Measurements from ENCODE around the gene SLC25A22. TPM values are rescaled to one million over a fixed set of nuclear protein-coding genes. Genes with fewer than 3 reads are reported as not detected.

The SLC25A22 gene
- total RNA-seq, 1 donor: 16.8 TPM

GRCh38 chr11:838441-839279 lies 40.6 kb upstream of the SLC25A22 start:
- no peak overlapping the region for H3K4me3 ChIP-seq (ENCODE audit: low read depth, low read length)
- DNase-seq (ENCODE audit: low read depth): no peak
- peak; percentile 28 for TF ChIP-seq CTCF (IDR thresholded peaks at IDR 0.05; ENCODE audit: insufficient read depth, low read depth, low read length)

- TF ChIP-seq CTCF (IDR thresholded peaks at IDR 0.05; ENCODE audit: insufficient read depth, low read depth, low read length): no peak
- H3K4me3 ChIP-seq (ENCODE audit: low read depth, low read length): no peak overlapping the region
- no peak for DNase-seq (ENCODE audit: low read depth)
These were observed 39.9 kb upstream of the SLC25A22 start for GRCh38 chr11:837990-838307.

- TF ChIP-seq CTCF (IDR thresholded peaks at IDR 0.05; ENCODE audit: insufficient read depth, low read depth, low read length): no peak
- DNase-seq (ENCODE audit: low read depth): no peak
- no peak overlapping the region for H3K4me3 ChIP-seq (ENCODE audit: low read depth, low read length)
These were observed 39.3 kb upstream of the SLC25A22 start for GRCh38 chr11:837189-837989.

- DNase-seq (ENCODE audit: low read depth): no peak
- no peak for TF ChIP-seq CTCF (IDR thresholded peaks at IDR 0.05; ENCODE audit: insufficient read depth, low read depth, low read length)
- H3K4me3 ChIP-seq (ENCODE audit: low read depth, low read length): no peak overlapping the region
These were observed 38.6 kb upstream of the SLC25A22 start for GRCh38 chr11:836700-837099.

- no peak overlapping the region for H3K4me3 ChIP-seq (ENCODE audit: low read depth, low read length)
- no peak for DNase-seq (ENCODE audit: low read depth)
- TF ChIP-seq CTCF (IDR thresholded peaks at IDR 0.05; ENCODE audit: insufficient read depth, low read depth, low read length): no peak
These were observed 38.2 kb upstream of the SLC25A22 start for GRCh38 chr11:836274-836673.

- H3K4me3 ChIP-seq (ENCODE audit: low read depth, low read length): peak overlapping the region; percentile 40
- peak; percentile 71 for DNase-seq (ENCODE audit: low read depth)
- no peak for TF ChIP-seq CTCF (IDR thresholded peaks at IDR 0.05; ENCODE audit: insufficient read depth, low read depth, low read length)
These were observed 36.6 kb upstream of the SLC25A22 start for GRCh38 chr11:834371-835316.

All from fibroblast of villous mesenchyme (primary cell).